Fibroblast of peridontal ligament (primary cell): ENCODE results near the gene ERAS.

Experiments used
- DNase-seq: peaks from one replicate; pipeline ENCODE4 v3.0.0-alpha.2; 2010; ENCODE audit errors: extremely low read depth

The ERAS gene, protein sequence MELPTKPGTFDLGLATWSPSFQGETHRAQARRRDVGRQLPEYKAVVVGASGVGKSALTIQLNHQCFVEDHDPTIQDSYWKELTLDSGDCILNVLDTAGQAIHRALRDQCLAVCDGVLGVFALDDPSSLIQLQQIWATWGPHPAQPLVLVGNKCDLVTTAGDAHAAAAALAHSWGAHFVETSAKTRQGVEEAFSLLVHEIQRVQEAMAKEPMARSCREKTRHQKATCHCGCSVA

GRCh38 chrX:48826135-48826875, at the start of gene ERAS:
TSS of gene ERAS (plus strand) at chrX:48826513. CDS start at chrX:48829124, 2,611 bp downstream.
- no peak for DNase-seq

GRCh38 chrX:48776818-48777439, 49.4 kb upstream of the ERAS start:
- DNase-seq, result no peak

GRCh38 chrX:48779399-48779798, 46.9 kb upstream of the ERAS start:
- no peak for DNase-seq

DNA sequence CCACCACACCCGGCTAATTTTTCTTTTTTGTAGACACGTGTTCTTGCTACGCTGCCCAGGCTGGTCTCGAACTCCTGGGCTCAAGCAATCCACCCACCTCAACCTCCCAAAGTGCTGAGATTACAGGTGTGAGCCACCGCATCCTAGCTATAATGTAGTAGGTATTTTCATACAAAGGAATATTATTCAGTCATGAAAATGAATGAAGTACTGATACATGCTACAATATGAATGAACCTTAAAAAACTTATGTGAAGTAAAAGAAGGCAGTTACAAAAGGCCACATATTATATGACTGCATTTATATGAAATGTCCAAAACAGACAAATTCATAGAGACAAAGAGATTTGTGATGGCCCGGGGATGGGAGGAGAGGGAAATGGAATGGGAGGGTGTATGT, 44.6 kb upstream of the ERAS start:
- no peak for DNase-seq

DNA sequence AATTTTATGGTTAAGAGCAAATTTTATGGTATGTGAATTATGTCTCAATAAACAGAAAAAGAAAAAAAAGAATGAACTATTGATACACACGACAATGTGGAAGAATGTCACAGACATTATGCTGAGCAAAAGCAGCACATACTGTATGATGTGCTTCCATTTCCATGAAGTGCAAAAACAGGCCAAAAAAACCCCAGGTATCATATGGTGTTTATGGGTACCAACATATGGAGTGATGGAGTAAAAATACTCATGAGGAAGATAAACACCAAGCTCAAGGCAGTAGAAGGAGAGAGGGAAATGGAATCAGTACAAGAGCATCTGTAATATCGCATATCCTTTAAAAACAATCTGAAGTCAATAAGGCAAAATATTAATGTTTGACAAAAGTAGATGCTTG, 44.1 kb upstream of the ERAS start:
- DNase-seq, result no peak

DNA sequence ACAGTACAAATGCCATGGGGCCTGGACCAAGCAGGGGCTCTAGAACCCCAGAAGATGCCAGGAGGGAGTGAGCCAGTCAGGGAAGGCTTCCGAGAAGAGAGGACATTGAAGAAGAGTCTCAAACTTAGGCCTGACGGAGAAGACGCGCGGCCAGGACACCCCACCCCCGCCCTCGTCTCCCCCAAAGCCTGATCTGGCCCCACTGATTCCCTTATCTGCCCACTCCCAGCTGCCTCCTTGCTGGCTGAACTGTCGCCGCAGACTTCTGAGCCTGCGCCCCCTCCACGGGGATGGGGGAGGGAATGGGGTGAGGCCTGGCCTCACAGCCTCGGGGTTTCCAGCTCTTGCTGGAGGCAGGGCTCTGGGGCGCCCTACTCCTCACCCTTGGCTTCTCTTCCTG, 43.5 kb upstream of the ERAS start:
- no peak for DNase-seq

- DNase-seq, result no peak
Measured at GRCh38 chrX:48784726-48785125, 41.6 kb upstream of the ERAS start.

- DNase-seq, result no peak
Measured at GRCh38 chrX:48785186-48785539, 41.1 kb upstream of the ERAS start.

- no peak for DNase-seq
Measured at GRCh38 chrX:48785540-48786214, 40.6 kb upstream of the ERAS start.

DNA sequence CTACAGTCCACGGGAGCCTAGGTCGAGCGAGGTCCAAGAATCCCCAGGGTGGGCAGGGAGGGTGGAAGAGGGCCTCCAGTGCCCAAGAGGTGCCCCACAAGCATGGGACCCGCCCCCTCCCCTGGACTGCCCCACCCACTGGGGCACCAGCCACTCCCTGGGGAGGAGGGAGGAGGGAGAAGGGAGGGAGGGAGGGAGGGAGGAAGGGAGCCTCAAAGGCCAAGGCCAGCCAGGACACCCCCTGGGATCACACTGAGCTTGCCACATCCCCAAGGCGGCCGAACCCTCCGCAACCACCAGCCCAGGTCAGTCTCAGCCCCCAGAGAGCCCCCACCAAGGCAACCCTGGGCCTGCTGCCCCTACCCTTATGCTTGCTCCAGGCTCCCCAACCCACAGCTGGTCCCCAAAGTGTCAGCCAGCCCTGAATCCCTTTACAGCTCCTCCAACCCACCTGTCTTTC, 39.9 kb upstream of the ERAS start, which contains the start of gene GATA1:
Gene GATA1, plus strand, starts transcription at position 250 of the 460 bp plus-strand sequence. CDS start 4,520 bp downstream, outside the sequence.
- DNase-seq, result no peak

DNA sequence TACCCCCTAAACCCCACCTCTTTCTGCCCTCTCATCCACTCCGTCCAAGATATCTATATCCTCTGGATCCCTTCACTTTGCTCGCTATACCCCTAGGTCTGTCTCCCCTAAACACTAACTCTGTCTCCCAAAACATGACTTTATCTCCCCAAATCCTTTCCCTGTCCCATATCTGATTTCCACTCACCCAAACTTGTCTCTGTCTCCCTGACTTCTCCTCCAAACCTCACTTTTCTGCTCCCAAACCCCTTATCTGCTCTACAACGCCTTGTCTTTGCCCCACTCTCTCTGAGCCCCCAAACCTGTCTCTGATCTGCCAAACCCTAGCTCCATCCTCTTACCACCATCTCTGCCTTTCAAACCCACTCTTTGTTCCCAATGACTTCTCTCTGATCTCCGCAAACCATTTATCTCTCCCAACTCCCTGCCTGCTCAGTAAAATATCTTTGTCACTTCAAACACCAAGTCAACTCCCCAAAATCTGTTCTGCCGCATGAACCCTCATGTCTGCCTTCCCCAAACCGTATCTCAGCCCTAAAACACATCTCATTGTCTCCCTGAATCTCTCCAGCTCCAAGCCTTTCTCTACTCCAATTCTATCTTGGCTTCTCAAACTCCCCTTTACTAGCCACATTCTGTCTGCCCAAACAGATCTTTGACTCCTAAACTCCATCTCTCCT, 39.3 kb upstream of the ERAS start:
- DNase-seq, result no peak

DNA sequence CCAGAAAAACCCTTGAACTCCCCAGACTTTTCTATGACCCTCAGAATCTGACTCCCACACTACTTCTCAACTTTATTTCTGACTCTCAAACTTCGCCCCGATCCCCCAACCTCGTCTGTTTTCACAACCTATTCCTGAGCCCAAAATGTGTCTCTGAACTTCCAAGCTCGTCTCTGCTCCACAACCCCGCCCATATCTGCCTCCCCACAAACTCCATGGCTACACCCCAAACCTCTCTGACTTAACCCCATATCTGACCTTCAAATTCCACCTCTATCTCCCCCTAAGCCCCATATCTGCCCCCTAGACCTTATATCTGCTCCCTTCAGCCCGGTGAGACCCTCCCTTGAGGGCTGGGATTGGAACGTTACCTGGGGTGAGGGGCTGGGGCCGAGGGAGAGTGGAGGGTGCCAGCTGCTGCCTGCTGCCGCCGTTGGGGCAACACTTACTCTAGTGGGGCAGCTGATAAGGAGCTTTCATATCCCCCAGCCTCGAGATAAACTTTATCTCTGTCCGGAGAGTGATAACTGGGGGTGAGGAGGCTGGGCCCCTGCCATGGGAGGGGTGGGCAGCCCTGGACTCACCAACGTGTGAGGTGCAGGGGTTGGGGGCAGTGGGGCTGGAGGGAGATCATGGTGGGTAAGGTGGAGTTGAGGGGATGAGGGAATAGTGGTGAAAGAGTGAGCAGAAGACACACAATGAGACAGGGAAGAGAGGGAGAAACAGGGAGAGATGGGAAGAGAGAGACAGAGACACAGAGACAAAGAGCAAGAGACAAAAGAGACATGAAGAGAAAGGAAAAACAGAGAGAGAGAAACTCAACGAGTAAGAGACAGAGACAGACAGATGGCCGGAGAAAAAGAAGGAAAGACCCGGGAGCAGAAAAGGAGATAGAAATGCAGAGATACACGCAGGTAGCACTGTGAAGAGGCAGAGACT, 38.5 kb upstream of the ERAS start:
- DNase-seq, result no peak

- DNase-seq, result no peak
Measured at GRCh38 chrX:48789366-48790220, 36.7 kb upstream of the ERAS start.

DNA sequence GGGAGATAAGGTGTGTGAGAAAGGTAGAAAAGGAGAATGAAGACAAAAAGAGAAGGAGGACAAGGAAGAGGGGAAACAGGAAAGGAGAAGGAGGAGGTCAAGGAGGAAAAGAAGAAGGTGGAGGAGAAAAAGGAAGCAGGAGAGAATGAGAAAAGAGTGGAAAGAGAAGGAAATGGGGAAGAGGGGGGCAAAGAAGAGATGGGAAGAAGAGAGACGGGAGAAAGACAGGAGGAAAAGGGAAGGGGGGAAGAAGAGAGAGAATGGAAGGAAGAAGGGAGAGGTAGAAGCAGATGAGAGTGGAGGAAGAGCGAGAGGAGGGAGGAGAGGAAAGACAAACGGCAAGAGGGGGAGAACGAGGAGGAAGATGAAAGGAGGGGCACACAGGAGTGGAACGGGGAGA, 35.8 kb upstream of the ERAS start:
- no peak for DNase-seq

- DNase-seq, result no peak
Measured at GRCh38 chrX:48791063-48791820, 35.1 kb upstream of the ERAS start.

- no peak for DNase-seq
Measured at GRCh38 chrX:48792219-48792618, 34.1 kb upstream of the ERAS start.

GRCh38 chrX:48793935-48794334, 32.4 kb upstream of the ERAS start:
- no peak for DNase-seq

GRCh38 chrX:48794340-48794910, 31.9 kb upstream of the ERAS start:
- no peak for DNase-seq
